ENCODE data around the gene MAST3. TPM values are rescaled to one million over a fixed set of nuclear protein-coding genes. Genes with fewer than 3 reads are reported as not detected.

MAST3 gene
- total and polyA plus RNA-seq, 2 of the 8 experiments (the other 6 are each of a cell fraction or from before 2014, with no cell fraction given): 3.4 to 9.0 TPM

GRCh38 chr19:18128044-18128443, 30.5 kb downstream of the MAST3 start:
- 75% methylated on average over 3 of the region's 3 CpGs; no CpG with 5 or more reads in 1 of the 2 experiments for WGBS, 2 experiments (ENCODE audit: extremely low coverage in 1 of 2, insufficient coverage in 1 of 2, insufficient read length in 1 of 2, insufficient replicate concordance in 2 of 2, low coverage in 1 of 2, low lambda C conversion rate in 2 of 2, missing lambda C conversion rate in 1 of 2)
- H2BK120ac ChIP-seq (replicated peaks; ENCODE audit: low read depth, low read length): no peak overlapping the region

More at GRCh38 chr19:18128044-18128443, 30.5 kb downstream of the MAST3 start:
- no peak for TF ChIP-seq TAF1 (IDR thresholded peaks at IDR 0.05; ENCODE audit: low read depth, low read length)
- H4K91ac ChIP-seq (replicated peaks; ENCODE audit: insufficient read length, low read length): no peak overlapping the region
- no peak overlapping the region for H3K14ac ChIP-seq (ENCODE audit: insufficient read length)
- H2BK12ac ChIP-seq (ENCODE audit: low read depth, low read length): no peak overlapping the region
- no peak for FAIRE-seq
- no peak overlapping the region for H3K4me2 ChIP-seq (ENCODE audit: insufficient read depth in 1 of 2, low read depth in 2 of 2, low read length in 2 of 2)
- DNase-seq (ENCODE audit: low read depth in 1 of 2, low spot score in 2 of 2): no peak
- no peak overlapping the region for H2BK15ac ChIP-seq (ENCODE audit: low read length)
- H3K27me3 ChIP-seq (replicated peaks in 1 of 4; ENCODE audit: control insufficient read depth in 3 of 4, extremely low read depth in 1 of 4, insufficient read depth in 3 of 4, low read length in 3 of 4): no peaks in the 10 kb centered on the region
- no peak overlapping the region for H2BK20ac ChIP-seq (ENCODE audit: low read length)
- H3K36me3 ChIP-seq (ENCODE audit: control insufficient read depth in 2 of 4, insufficient read depth in 4 of 4, low read length in 3 of 4): peaks cover 2 to 17% (median 9%) of the 10 kb centered on the region in 4 experiments; a peak in 7 of 8 replicates
- ChIA-PET POLR2A (ENCODE audit: partially characterized antibody) (interaction anchor here (1.7 to 2.4 kb wide), 2 partner anchors 9 to 10 kb away, joined by 4 to 19 read pairs; no protein-coding TSS in a partner anchor), CTCF (ENCODE audit: partially characterized antibody) (no interaction called here)
- H4K5ac ChIP-seq (ENCODE audit: insufficient read length, low read depth, low read length): no peak overlapping the region
- peaks cover 0 to 3% of the 10 kb centered on the region in 2 experiments for H4K20me1 ChIP-seq (replicated peaks in 1 of 2; ENCODE audit: control insufficient read depth in 1 of 2, insufficient read depth in 2 of 2, low read length in 2 of 2)
- H4K8ac ChIP-seq (ENCODE audit: extremely low read depth, insufficient read depth, low read length): no peak overlapping the region
- no peaks in the 10 kb centered on the region for H3K23me2 ChIP-seq (ENCODE audit: low read depth, low read length)
- H2AFZ ChIP-seq (ENCODE audit: low read length): no peak overlapping the region
- H2AK5ac ChIP-seq (ENCODE audit: low read depth, low read length): no peak overlapping the region
- no peak overlapping the region for H3K4me3 ChIP-seq (ENCODE audit: extremely low read depth in 1 of 4, insufficient read depth in 2 of 4, low read depth in 3 of 4, low read length in 4 of 4)
- H3K79me2 ChIP-seq (ENCODE audit: control insufficient read depth in 1 of 2, insufficient read depth in 2 of 2, low read length in 2 of 2): no peaks in the 10 kb centered on the region
- no peak overlapping the region for H2BK5ac ChIP-seq (ENCODE audit: low read depth, low read length)
- no peaks in the 10 kb centered on the region for H3K79me1 ChIP-seq (ENCODE audit: low read depth, low read length)
- no peak overlapping the region for H3K23ac ChIP-seq (ENCODE audit: insufficient read length)
- H3K56ac ChIP-seq (replicated peaks; ENCODE audit: insufficient read length, low read depth, low read length): no peak overlapping the region
- H3K9ac ChIP-seq (replicated peaks in 1 of 4; ENCODE audit: extremely low read depth in 1 of 4, low read depth in 3 of 4, low read length in 3 of 4): no peak overlapping the region
- H3K18ac ChIP-seq (ENCODE audit: extremely low read depth, low read length): no peak overlapping the region
- no peak overlapping the region for H3K27ac ChIP-seq (ENCODE audit: low read depth, low read length)
- H3K4ac ChIP-seq (replicated peaks; ENCODE audit: insufficient read length, low read depth, low read length): no peak overlapping the region
- no peaks in the 10 kb centered on the region for H3K9me3 ChIP-seq (ENCODE audit: insufficient read depth in 2 of 2, low read depth in 1 of 2, low read length in 1 of 2)
- no peaks in the 10 kb centered on the region for H3K4me1 ChIP-seq (replicated peaks in 1 of 4; ENCODE audit: control insufficient read depth in 3 of 4, insufficient read depth in 4 of 4, low read length in 3 of 4)

All from H1 (cell line).